OCI-LY1 (cell line): ENCODE results near the gene FOXN3.

Source experiments
- EZH2 ChIP-seq: fragments of 200-600 bp; sonication (generic), shearing (Covaris generic); IDR thresholded peaks from 2 replicates; pipeline ENCODE4 v1.8.0; 2017; ENCODE audit warnings: borderline replicate concordance, mixed run types, mild to moderate bottlenecking, antibody characterized with exemption, low read length, moderate library complexity, mixed read lengths
- TF ChIP-seq, protein P1 (sequence below): fragments of 200-600 bp; sonication (generic), shearing (Covaris generic); IDR thresholded peaks from 2 replicates; pipeline ENCODE4 v1.5.1; 2017; ENCODE audit warnings: mild to moderate bottlenecking, antibody characterized with exemption, low read length, moderate library complexity, mixed read lengths

DNA sequence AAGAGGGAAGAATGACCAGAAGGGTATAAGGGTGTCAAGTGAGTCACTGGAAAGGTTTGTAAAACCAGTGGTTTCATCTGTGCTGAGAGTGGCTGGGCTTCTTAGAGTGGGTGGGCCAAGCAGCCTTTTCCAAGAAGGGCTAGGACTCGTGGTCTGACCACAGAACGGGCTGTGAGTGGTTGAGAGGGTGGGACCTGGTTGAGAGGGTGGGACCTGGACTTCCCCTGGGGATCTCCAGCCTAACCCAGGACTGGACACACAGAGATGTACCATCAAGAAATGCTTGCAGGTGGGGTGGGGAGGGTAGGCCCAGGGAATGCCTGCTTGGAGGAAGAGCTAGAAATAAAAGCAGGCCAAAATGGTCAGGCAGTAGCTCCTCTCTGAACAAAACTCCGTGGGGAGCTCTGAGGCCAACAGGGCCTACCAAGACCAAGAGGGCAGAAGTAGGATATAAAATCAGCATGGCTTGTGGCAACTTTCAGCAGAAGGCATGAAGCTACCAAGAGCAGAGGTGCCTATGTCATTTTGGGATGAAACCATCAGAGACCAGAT lies 140.5 kb downstream of the FOXN3 start:
- TF ChIP-seq, protein P1, sequence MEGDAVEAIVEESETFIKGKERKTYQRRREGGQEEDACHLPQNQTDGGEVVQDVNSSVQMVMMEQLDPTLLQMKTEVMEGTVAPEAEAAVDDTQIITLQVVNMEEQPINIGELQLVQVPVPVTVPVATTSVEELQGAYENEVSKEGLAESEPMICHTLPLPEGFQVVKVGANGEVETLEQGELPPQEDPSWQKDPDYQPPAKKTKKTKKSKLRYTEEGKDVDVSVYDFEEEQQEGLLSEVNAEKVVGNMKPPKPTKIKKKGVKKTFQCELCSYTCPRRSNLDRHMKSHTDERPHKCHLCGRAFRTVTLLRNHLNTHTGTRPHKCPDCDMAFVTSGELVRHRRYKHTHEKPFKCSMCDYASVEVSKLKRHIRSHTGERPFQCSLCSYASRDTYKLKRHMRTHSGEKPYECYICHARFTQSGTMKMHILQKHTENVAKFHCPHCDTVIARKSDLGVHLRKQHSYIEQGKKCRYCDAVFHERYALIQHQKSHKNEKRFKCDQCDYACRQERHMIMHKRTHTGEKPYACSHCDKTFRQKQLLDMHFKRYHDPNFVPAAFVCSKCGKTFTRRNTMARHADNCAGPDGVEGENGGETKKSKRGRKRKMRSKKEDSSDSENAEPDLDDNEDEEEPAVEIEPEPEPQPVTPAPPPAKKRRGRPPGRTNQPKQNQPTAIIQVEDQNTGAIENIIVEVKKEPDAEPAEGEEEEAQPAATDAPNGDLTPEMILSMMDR, result no peak
- TF ChIP-seq EZH2, result no peak
